HepG2 (cell line): ENCODE measurements around the gene NMNAT1. TPM values are rescaled to one million over a fixed set of nuclear protein-coding genes. Genes with fewer than 3 reads are reported as not detected.

Experiments
- ARNT2 ChIP-seq: sonication (generic); formaldehyde crosslinking; IDR thresholded peaks from 2 replicates; pipeline ENCODE4 v1.8.0; 2022; ENCODE audit warnings: mild to moderate bottlenecking, low read depth, missing genetic modification reagents, moderate library complexity
- BRD4 ChIP-seq: sonication (generic); formaldehyde crosslinking; IDR thresholded peaks from 2 replicates; pipeline ENCODE4 v1.4.0; 2020; ENCODE audit warnings: missing genetic modification reagents
- E2F1 ChIP-seq: sonication (generic); formaldehyde crosslinking; IDR thresholded peaks from 2 replicates; pipeline ENCODE4 v1.5.0; 2020; ENCODE audit warnings: missing genetic modification reagents
- GATAD2A ChIP-seq: IDR thresholded peaks from 2 replicates; pipeline ENCODE4 v1.6.1; 2016
- HNF1B ChIP-seq: sonication (generic); formaldehyde crosslinking; IDR thresholded peaks from 2 replicates; pipeline ENCODE4 v1.5.1; 2020; ENCODE audit warnings: mild to moderate bottlenecking, moderate library complexity, missing genetic modification reagents
- HNF4A ChIP-seq: sonication (generic); formaldehyde crosslinking; IDR thresholded peaks from 2 replicates; pipeline ENCODE4 v1.4.0; 2020; ENCODE audit warnings: missing genetic modification reagents
- KDM1A ChIP-seq: IDR thresholded peaks from 2 replicates; pipeline ENCODE4 v1.6.1; 2016; ENCODE audit warnings: missing compliant biosample characterization
- KDM2A ChIP-seq: sonication (generic); formaldehyde crosslinking; IDR thresholded peaks from 2 replicates; pipeline ENCODE4 v1.4.0; 2020; ENCODE audit warnings: low read depth, missing genetic modification reagents, borderline replicate concordance
- MED1 ChIP-seq: sonication (generic); formaldehyde crosslinking; IDR thresholded peaks from 2 replicates; pipeline ENCODE4 v1.4.0; 2020; ENCODE audit warnings: missing genetic modification reagents
- MYNN ChIP-seq: sonication (generic); formaldehyde crosslinking; IDR thresholded peaks from 2 replicates; pipeline ENCODE4 v1.4.0; 2020; ENCODE audit warnings: mild to moderate bottlenecking, low read depth, missing genetic modification reagents
- PAXIP1 ChIP-seq: sonication (generic); formaldehyde crosslinking; conservative IDR thresholded peaks from 2 replicates; pipeline ENCODE4 v1.4.0; 2020; ENCODE audit warnings: mild to moderate bottlenecking, missing genetic modification reagents, moderate library complexity
- POLR2AphosphoS5 ChIP-seq: IDR thresholded peaks from 2 replicates; pipeline ENCODE4 v1.6.1; 2012; ENCODE audit warnings: low read depth, low read length
- ZBTB42 ChIP-seq: sonication (generic); formaldehyde crosslinking; IDR thresholded peaks from 2 replicates; pipeline ENCODE4 v1.5.0; 2020; ENCODE audit warnings: mild to moderate bottlenecking, missing genetic modification reagents
- ZNF318 ChIP-seq: sonication (generic); formaldehyde crosslinking; IDR thresholded peaks from 2 replicates; pipeline ENCODE4 v1.4.0; 2020; ENCODE audit warnings: mild to moderate bottlenecking, missing genetic modification reagents
- ZNF678 ChIP-seq: sonication (generic); formaldehyde crosslinking; IDR thresholded peaks from 2 replicates; pipeline ENCODE4 v1.4.0; 2020; ENCODE audit warnings: mild to moderate bottlenecking, missing genetic modification reagents
- polyA plus RNA-seq, 8 experiments: library from polyadenylated mRNA; depleted of rRNA in 3 of 8; stranded (reverse) in 7 of 8; unstranded in 1 of 8; fragments of >200 nt; fragmentation: Illumina TruSeq in 4 of 8; extraction: Trizol in 4 of 8; gene quantifications; 2 replicates each; pipeline versions ENCODE4 v1.2.1 to v1.2.3, GENCODE V29; 2011 to 2016; ENCODE audit warnings: low read depth in 4 of 8, missing spikeins in 1 of 8, mixed read lengths in 1 of 8; ENCODE audit not compliant: insufficient read depth in 1 of 8
- total RNA-seq, 5 experiments: library from RNA; depleted of rRNA; stranded (reverse); fragments of >200 nt; fragmentation: Illumina TruSeq; extraction: Trizol; gene quantifications; 2 replicates each; pipeline ENCODE4 v1.2.3, GENCODE V29; 2016; ENCODE audit warnings: low read depth in 1 of 5

Gene NMNAT1
- total and polyA plus RNA-seq, 2 of the 13 experiments (the other 11 are each of a cell fraction or from before 2014, with no cell fraction given) = 5.6 to 12.2 TPM

GRCh38 chr1:9912264-9912936, 30.9 kb upstream of the NMNAT1 start (continued):
- TF ChIP-seq POLR2AphosphoS5 (0 out of 2 replicates have a peak, but pooled peaks have one; percentile 28), GATAD2A (CRISPR knock-in tag) (peak; percentile 32; the same call in 1 of the 2 replicates), PAXIP1 (CRISPR knock-in tag) (peak; percentile 64), ARNT2 (CRISPR knock-in tag) (peak; percentile 36; the same call in 1 of the 2 replicates), HNF1B (CRISPR knock-in tag) (peak; percentile 20; the same call in 1 of the 2 replicates), HNF4A (CRISPR knock-in tag) (peak; percentile 43; the same call in 1 of the 2 replicates), ZBTB42 (CRISPR knock-in tag) (no peak), MYNN (CRISPR knock-in tag) (0 out of 2 replicates have a peak, but pooled peaks have one; percentile 34), BRD4 (CRISPR knock-in tag) (no peak), MED1 (0 out of 2 replicates have a peak, but pooled peaks have one; percentile 23), KDM2A (CRISPR knock-in tag) (0 out of 2 replicates have a peak, but pooled peaks have one; percentile 11), KDM1A (CRISPR knock-in tag) (no peak), ZNF678 (CRISPR knock-in tag) (no peak), E2F1 (CRISPR knock-in tag) (no peak), ZNF318 (CRISPR knock-in tag) (no peak)
